Central memory CD8-positive, alpha-beta T cell (primary cell): ENCODE measurements around the gene TPD52L1.
A peak's percentile ranks its signal among the peaks of the same experiment; 100 is the strongest.

Source experiments
- ATAC-seq: fragments of 150-1000 bp; cut with Tn5 transposase; replicated peaks from 2 replicates; pipeline ENCODE4 v1.10.0; 2022; ENCODE audit warnings: mild to moderate bottlenecking, moderate FRiP score, moderate number of reproducible peaks; ENCODE audit not compliant: poor library complexity, severe bottlenecking; ENCODE audit errors: extremely low read depth
- DNase-seq, 2 donors: peaks; one replicate each; pipeline ENCODE4 v3.0.0; 2021; ENCODE audit warnings: low spot score in 2 of 2
- H3K27ac Mint-ChIP-seq: one replicate; pipeline ENCODE4 v1.8.0; 2022; ENCODE audit warnings: low read depth, mild to moderate bottlenecking, moderate library complexity, mixed read lengths
- H3K27me3 Mint-ChIP-seq: one replicate; pipeline ENCODE4 v1.8.0; 2022; ENCODE audit warnings: mixed read lengths
- H3K36me3 Mint-ChIP-seq: one replicate; pipeline ENCODE4 v1.8.0; 2022; ENCODE audit warnings: mild to moderate bottlenecking, moderate library complexity, mixed read lengths; ENCODE audit not compliant: insufficient read depth
- H3K4me1 Mint-ChIP-seq: one replicate; pipeline ENCODE4 v1.8.0; 2022; ENCODE audit warnings: mixed read lengths
- H3K4me3 Mint-ChIP-seq: one replicate; pipeline ENCODE4 v1.8.0; 2022; ENCODE audit warnings: mild to moderate bottlenecking, moderate library complexity, mixed read lengths
- H3K9me3 Mint-ChIP-seq: one replicate; pipeline ENCODE4 v1.8.0; 2022; ENCODE audit warnings: mixed read lengths

The TPD52L1 gene, protein sequence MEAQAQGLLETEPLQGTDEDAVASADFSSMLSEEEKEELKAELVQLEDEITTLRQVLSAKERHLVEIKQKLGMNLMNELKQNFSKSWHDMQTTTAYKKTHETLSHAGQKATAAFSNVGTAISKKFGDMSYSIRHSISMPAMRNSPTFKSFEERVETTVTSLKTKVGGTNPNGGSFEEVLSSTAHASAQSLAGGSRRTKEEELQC

DNA sequence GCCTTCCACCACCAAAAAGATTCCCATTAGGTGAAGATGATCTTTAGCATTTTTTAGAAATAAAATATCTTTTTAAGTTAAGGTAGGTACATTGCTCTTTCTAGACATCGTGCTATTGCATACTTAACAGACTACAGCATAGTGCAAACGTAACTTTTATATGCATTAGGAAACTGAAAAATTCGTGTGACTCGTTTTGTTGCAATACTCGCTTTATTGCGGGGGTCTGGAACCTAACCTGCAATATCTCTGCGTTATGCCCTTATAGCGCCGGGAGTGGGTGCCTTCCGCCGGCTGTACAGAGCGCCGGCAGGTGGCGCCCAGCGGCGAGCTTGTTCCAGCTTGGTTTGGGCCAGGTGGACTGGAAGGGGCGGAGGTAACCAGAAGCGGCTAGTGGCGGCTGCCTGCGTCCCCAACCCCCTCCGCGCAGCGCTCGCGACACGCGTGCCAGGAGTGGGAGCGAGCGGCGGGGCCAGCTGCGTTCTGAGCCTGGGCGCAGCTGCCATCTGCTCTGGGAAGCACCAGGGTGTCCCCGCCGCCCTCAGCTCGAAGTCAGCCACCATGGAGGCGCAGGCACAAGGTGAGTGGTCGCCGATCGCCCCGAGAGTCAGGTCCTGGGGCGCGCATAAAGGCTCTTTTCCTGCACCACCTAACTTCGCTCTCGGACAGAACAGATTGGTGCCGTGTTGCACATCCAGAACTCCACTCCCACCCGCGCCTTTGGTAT, at the start of gene TPD52L1:
Gene TPD52L1 (plus strand): TSS at position 383 of the 727 bp plus-strand sequence. CDS start 179 bp downstream, at position 562.
- Mint-ChIP-seq H3K4me1 (no peaks in the 10 kb centered on the region), H3K36me3 (no peaks in the 10 kb centered on the region), H3K9me3 (no peaks in the 10 kb centered on the region), H3K4me3 (peak within 1 kb of the TSS; percentile 55), H3K27ac (no peak within 1 kb of the TSS), H3K27me3 (peaks cover 71% of the 10 kb centered on the region)
- no peak for DNase-seq
- ATAC-seq = peak; percentile 71

DNA sequence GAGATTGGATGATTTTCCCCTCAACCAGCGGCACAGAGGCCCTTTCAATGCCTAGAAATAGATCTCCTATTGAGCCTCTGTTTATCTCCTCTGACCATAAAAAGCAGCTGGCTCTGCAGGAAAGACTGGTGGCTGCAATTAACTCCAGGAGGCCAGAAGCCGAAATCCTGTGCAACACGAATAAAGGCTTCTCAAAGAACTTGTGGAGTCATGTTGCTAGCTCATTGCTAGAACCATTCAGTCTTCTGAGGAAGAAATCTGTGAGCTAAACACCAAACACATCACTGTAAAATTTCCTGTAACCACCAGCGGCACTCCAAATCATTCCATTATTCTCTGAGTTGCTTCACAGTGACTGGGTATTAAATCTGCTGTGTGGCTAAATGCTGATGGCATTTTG, 49.1 kb upstream of the TPD52L1 start:
- no peak for DNase-seq
- no peaks in the 10 kb centered on the region for H3K9me3 Mint-ChIP-seq
- H3K27ac Mint-ChIP-seq = no peak overlapping the region

DNA sequence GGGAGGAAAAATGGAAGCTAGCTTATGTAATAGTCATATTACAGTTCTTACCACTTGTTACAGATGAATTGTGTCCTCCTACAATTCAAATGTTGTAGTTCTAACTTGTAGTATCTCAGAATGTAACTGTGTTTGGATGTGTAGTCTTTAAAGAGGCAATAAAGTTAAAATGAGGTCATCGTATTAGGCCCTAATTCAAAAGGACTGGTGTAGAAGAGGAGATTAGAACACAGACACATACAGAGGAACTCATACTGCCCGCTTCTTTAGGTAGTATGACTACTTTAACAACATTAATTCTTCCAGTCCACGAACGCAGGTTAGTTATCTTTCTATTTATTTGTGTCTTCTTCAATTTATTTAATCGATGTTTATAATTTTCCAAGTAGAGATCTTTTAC, 46.5 kb upstream of the TPD52L1 start:
- Mint-ChIP-seq H3K9me3 (peaks cover 13% of the 10 kb centered on the region), H3K4me3 (no peak overlapping the region), H3K4me1 (no peaks in the 10 kb centered on the region), H3K27me3 (no peaks in the 10 kb centered on the region), H3K36me3 (no peaks in the 10 kb centered on the region), H3K27ac (no peak overlapping the region)
- DNase-seq (no peak), ATAC-seq (no peak)

More for the DNA sequence above, 49.1 kb upstream of the TPD52L1 start:
- Mint-ChIP-seq H3K4me3 (no peak overlapping the region), H3K27me3 (no peaks in the 10 kb centered on the region), H3K4me1 (peaks cover 6% of the 10 kb centered on the region), H3K36me3 (no peaks in the 10 kb centered on the region)
- ATAC-seq = no peak

DNA sequence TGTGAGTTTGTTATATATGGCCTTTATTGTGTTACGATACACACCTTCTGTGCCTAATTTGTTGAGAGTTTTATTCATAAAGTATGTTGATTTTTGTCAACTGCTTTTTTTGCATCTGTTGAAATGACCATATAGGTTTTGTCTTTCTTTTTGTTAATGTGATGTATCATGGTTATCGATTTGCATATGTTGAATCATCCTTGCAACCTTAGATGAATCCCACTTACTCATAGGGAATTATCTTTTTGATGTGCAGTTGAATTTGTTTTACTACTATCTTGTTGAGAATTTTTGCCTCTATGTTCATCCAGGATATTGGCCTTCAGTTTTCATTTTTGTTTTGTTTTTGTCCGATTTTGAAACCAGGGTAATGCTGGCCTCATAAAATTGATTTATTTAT, 45.7 kb upstream of the TPD52L1 start:
- ATAC-seq (no peak), DNase-seq (no peak)
- H3K4me1 Mint-ChIP-seq = no peaks in the 10 kb centered on the region
- H3K27ac Mint-ChIP-seq = no peak overlapping the region
- H3K9me3 Mint-ChIP-seq = peaks cover 19% of the 10 kb centered on the region
- no peak overlapping the region for H3K4me3 Mint-ChIP-seq
- H3K36me3 Mint-ChIP-seq = no peaks in the 10 kb centered on the region
- no peaks in the 10 kb centered on the region for H3K27me3 Mint-ChIP-seq

DNA sequence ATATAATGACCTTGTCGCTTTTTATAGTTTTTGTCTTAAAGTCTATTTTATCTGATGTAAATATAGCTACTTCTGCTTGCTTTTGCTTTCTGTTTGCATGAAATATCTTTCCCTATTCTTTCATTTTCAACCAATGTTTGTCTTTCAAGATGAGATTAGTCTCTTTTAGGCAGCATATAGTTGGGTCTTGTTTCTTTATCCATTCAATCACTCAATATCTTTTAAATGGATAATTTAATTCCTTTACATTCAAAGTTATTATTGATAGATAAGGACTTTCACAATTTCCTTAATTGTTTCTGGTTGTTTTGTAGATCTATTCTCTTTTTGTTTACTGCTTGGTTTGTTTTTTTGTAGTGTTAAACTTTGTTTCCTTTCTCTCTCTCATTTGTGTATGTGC, 43.5 kb upstream of the TPD52L1 start:
- no peak overlapping the region for H3K4me3 Mint-ChIP-seq
- H3K9me3 Mint-ChIP-seq = peaks cover 19% of the 10 kb centered on the region
- ATAC-seq (no peak), DNase-seq (no peak)
- no peaks in the 10 kb centered on the region for H3K36me3 Mint-ChIP-seq
- no peaks in the 10 kb centered on the region for H3K4me1 Mint-ChIP-seq
- H3K27ac Mint-ChIP-seq = no peak overlapping the region
- no peaks in the 10 kb centered on the region for H3K27me3 Mint-ChIP-seq

DNA sequence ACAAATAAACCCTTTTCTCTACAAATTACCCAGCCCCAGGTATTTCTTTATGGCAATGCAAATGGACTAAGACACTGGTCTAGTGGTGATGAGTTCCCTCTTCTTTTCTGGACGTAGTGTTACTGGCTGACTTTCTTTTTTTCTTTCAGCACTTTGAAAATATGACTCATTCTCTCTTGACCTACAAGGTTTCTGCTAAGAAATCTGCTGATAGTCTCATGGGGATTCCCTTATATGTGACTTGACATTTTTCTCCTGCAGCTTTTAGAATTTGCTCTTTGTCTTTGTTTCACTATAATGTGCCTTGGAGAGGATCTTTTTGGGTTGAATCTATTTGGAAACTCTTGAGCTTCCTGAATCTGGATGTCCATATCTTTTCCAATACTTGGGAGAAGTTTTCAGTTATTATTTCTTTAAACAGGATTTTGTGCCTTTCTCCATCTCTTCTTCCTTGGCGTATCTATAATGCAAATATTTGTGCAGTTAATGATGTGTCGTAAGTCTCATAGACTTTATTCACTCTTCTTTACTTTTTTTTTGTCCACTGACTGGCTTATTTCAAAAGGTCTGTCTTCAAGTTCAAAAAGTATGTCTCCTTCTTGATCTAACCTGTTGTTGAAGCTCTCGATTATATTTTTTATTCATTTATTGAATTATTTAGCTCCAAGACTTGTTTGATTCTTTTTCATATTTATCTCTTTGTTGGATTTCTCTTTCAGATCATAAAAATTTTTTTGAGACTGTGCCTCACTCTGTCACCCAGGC, 42.2 kb upstream of the TPD52L1 start:
- H3K27me3 Mint-ChIP-seq = no peaks in the 10 kb centered on the region
- no peak for ATAC-seq
- no peak for DNase-seq
- H3K27ac Mint-ChIP-seq = no peak overlapping the region
- no peaks in the 10 kb centered on the region for H3K36me3 Mint-ChIP-seq
- no peaks in the 10 kb centered on the region for H3K4me1 Mint-ChIP-seq
- no peak overlapping the region for H3K4me3 Mint-ChIP-seq
- H3K9me3 Mint-ChIP-seq = peaks cover 19% of the 10 kb centered on the region

DNA sequence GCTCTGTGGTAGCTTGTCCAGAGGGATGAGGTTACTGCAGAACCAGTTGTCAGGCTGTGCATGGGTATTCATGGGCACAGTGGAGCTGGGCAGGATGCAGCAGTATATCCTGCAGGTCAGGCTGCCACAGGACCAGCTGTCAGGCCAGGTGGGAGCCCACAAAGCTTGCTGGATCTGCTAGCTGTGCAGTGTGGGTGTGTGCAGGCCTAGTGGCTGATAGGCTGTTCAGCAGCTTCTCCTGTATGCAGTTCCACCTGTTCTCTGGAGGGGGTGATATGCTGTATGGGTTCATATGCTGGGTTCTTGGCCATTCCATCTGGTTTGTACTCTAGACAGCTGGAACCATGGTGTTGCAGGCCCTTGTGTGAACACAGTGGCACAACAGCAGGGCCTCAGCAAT, 40.6 kb upstream of the TPD52L1 start:
- Mint-ChIP-seq H3K27me3 (peaks cover 10% of the 10 kb centered on the region), H3K4me1 (no peaks in the 10 kb centered on the region), H3K27ac (no peak overlapping the region), H3K4me3 (no peak overlapping the region), H3K9me3 (peaks cover 19% of the 10 kb centered on the region), H3K36me3 (no peaks in the 10 kb centered on the region)
- DNase-seq (no peak), ATAC-seq (no peak)

DNA sequence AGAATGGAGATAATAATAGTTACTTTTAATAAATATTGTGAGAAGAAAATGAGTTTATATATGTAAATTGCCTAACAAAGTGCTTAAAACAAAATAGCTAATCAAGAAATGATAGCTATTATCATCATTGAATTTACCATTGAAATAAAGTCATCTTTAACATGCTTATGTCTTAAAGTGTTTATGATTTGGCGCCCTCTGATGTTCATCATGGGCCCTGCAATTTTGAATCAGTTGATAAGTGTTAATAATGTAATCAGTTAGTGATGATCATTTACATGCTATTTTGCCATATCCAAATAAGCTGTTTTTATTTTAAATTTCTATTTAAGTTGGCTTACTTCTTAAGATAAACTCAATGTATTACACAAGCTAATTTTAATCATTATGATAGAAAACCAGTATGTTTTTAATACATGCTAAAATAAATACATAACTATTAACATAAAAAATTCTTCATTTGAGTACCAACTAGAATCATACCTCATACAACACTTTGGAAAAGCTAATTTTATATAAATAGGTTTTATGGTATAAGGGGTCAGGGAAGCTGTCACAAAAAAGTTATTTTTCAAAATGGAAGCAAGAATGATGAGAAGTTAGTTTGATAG, 39.2 kb upstream of the TPD52L1 start:
- ATAC-seq = no peak
- Mint-ChIP-seq H3K36me3 (no peaks in the 10 kb centered on the region), H3K27ac (no peak overlapping the region), H3K4me1 (no peaks in the 10 kb centered on the region), H3K27me3 (peaks cover 10% of the 10 kb centered on the region), H3K4me3 (no peak overlapping the region), H3K9me3 (peaks cover 19% of the 10 kb centered on the region)
- no peak for DNase-seq

DNA sequence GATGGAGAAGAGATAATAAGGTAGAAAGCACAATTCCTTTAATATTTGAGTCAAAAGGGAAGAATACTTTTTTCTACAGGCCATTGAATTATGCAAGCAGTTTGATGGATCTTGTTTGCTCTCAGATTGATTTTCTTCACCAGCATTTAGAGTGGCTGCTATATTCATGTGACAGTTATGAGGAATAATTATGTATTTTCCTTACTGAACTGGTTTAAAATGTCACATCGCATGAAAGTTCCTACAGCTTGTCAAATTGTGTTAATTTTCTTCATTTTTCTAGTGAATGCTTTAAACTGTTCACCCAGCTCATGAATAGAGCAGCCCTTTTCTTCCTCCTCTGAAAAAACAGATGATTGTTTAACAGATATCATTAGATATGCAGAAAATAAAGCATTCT, 37.4 kb upstream of the TPD52L1 start:
- Mint-ChIP-seq H3K4me1 (no peaks in the 10 kb centered on the region), H3K27ac (no peak overlapping the region)

DNA sequence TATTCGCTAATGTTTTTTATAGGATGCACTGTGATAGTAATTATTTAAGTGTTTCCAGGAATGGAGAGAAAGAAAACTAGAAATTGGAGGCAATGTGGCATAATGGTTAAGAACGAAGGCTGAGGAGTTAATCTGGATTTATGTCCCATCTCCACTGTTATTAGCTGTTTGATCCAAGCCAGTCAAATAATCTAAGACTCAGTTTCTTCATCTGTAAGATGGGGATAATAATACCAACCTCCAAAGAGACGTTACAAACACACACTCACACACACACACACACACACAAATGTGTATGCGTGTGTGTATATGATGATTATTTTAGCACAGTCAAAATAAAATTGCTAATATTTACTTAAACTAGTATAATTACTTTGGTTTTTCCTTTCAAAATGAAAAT, 36.9 kb upstream of the TPD52L1 start:
- Mint-ChIP-seq H3K36me3 (no peaks in the 10 kb centered on the region), H3K4me1 (no peaks in the 10 kb centered on the region), H3K27ac (no peak overlapping the region), H3K9me3 (peaks cover 7% of the 10 kb centered on the region), H3K4me3 (no peak overlapping the region), H3K27me3 (peaks cover 23% of the 10 kb centered on the region)
- no peak for DNase-seq
- no peak for ATAC-seq

More for the DNA sequence above, 37.4 kb upstream of the TPD52L1 start:
- no peak for DNase-seq
- Mint-ChIP-seq H3K4me3 (no peak overlapping the region), H3K27me3 (peaks cover 17% of the 10 kb centered on the region), H3K36me3 (no peaks in the 10 kb centered on the region), H3K9me3 (peaks cover 12% of the 10 kb centered on the region)
- ATAC-seq = no peak

DNA sequence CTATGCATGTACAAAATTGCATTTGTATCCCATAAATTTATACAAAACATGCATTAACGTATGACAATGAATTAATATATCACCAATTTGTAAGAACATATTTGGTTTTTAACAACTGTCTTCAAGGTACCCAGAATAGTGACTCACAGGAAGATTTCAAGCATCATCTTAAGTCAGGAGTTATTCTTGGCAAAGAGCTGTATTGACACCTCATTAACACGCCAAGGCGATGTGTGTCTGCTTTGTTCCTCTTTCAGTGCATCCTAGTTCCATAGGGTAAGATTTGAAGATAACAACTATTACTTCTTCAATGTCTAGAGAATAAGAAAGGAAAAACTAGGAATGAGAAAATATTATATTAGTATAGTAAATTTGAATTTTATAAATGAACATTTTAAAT, 35.8 kb upstream of the TPD52L1 start:
- Mint-ChIP-seq H3K36me3 (no peaks in the 10 kb centered on the region), H3K27ac (no peak overlapping the region)

DNA sequence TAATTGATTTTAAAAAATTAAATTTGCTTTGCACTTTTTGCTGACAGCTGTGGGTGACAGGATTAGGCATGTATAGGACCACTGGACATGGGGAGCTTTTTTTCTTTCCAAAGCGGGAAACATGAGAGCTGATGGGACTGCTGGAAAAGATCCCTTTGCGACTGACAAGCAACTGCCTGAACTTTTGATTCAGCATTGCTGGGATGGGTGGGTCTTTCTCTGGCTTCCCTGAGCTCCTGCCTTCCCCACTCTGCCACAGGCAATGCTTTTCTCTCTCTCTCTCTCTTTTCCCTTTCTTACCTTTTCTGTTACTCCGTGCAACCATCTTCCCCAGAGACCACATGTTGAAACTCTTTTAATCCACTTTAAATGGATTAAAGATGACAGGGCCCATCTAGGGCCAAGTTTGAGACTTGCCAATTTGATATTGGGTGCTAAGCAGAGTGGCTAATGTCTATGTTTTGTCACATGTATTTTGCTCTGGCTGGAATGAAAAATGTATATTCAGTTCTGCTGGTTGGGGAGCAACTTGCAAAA, 33.5 kb upstream of the TPD52L1 start:
- DNase-seq = no peak
- Mint-ChIP-seq H3K9me3 (no peaks in the 10 kb centered on the region), H3K27ac (no peak overlapping the region), H3K27me3 (peaks cover 33% of the 10 kb centered on the region), H3K4me3 (no peak overlapping the region), H3K36me3 (no peaks in the 10 kb centered on the region), H3K4me1 (no peaks in the 10 kb centered on the region)
- ATAC-seq = no peak

More for the DNA sequence above, 35.8 kb upstream of the TPD52L1 start:
- no peak for ATAC-seq
- Mint-ChIP-seq H3K9me3 (no peaks in the 10 kb centered on the region), H3K4me1 (no peaks in the 10 kb centered on the region), H3K4me3 (no peak overlapping the region), H3K27me3 (peaks cover 23% of the 10 kb centered on the region)
- DNase-seq = no peak
